SK-N-SH treated with all-trans-retinoic acid at 6 μM for 48 hours (cell line): Measurements from ENCODE around the gene DGKI.
A peak's percentile ranks its signal among the peaks of the same experiment; 100 is the strongest.

Source experiments
- ATAC-seq: fragments of 200-7000 bp; cut with Tn5 transposase; 3 replicates; pipeline ENCODE4 v1.9.1; 2020; ENCODE audit warnings: mild to moderate bottlenecking, moderate library complexity
- ARNTL ChIP-seq: fragments of 450-650 bp; formaldehyde crosslinking; IDR thresholded peaks from 2 replicates; pipeline ENCODE4 v1.5.0; 2020; ENCODE audit warnings: low read depth, mild to moderate bottlenecking, moderate library complexity, borderline replicate concordance
- BACH2 ChIP-seq: fragments of 250-450 bp; sonication (Bioruptor Pico); IDR thresholded peaks from 2 replicates; pipeline ENCODE4 v1.9.0; 2021; ENCODE audit warnings: mild to moderate bottlenecking, borderline replicate concordance
- CSDC2 ChIP-seq: fragments of 250-450 bp; sonication (Bioruptor Pico); IDR thresholded peaks from 2 replicates; pipeline ENCODE4 v1.5.0; 2020; ENCODE audit warnings: mild to moderate bottlenecking, moderate library complexity
- CSRNP3 ChIP-seq: fragments of 250-450 bp; sonication (Bioruptor Pico); IDR thresholded peaks from 2 replicates; pipeline ENCODE4 v1.5.1; 2021; ENCODE audit warnings: mild to moderate bottlenecking, moderate library complexity
- ESRRG ChIP-seq: fragments of 250-450 bp; sonication (Bioruptor Pico); IDR thresholded peaks from 2 replicates; pipeline ENCODE4 v1.6.1; 2021; ENCODE audit warnings: mild to moderate bottlenecking
- GLIS3 ChIP-seq: fragments of 250-450 bp; sonication (Bioruptor Pico); IDR thresholded peaks from 2 replicates; pipeline ENCODE4 v1.5.0; 2020; ENCODE audit warnings: mild to moderate bottlenecking, moderate library complexity
- ISL1 ChIP-seq: fragments of 250-450 bp; sonication (Bioruptor Pico); IDR thresholded peaks from 2 replicates; pipeline ENCODE4 v2.1.2; 2022; ENCODE audit warnings: mild to moderate bottlenecking, moderate library complexity
- OSR1 ChIP-seq: fragments of 250-450 bp; sonication (Bioruptor Pico); IDR thresholded peaks from 2 replicates; pipeline ENCODE4 v1.8.0; 2022; ENCODE audit warnings: moderate library complexity, mild to moderate bottlenecking, inconsistent platforms
- PPARA ChIP-seq: fragments of 250-450 bp; sonication (Bioruptor Pico); IDR thresholded peaks from 2 replicates; pipeline ENCODE4 v1.5.0; 2020; ENCODE audit warnings: mild to moderate bottlenecking, borderline replicate concordance
- RARB ChIP-seq: fragments of 250-450 bp; sonication (Bioruptor Pico); IDR thresholded peaks from 2 replicates; pipeline ENCODE4 v1.8.0; 2021; ENCODE audit warnings: mild to moderate bottlenecking, moderate library complexity
- SNAI2 ChIP-seq: fragments of 250-450 bp; sonication (Bioruptor Pico); IDR thresholded peaks from 2 replicates; pipeline ENCODE4 v1.5.0; 2020; ENCODE audit warnings: mild to moderate bottlenecking, moderate library complexity
- TCF4 ChIP-seq: fragments of 250-450 bp; sonication (Bioruptor Pico); IDR thresholded peaks from 2 replicates; pipeline ENCODE4 v1.8.0; 2021; ENCODE audit warnings: mild to moderate bottlenecking, moderate library complexity, borderline replicate concordance
- TOX ChIP-seq: fragments of 250-450 bp; sonication (Bioruptor Pico); IDR thresholded peaks from 2 replicates; pipeline ENCODE4 v1.8.0; 2021; ENCODE audit warnings: mild to moderate bottlenecking, moderate library complexity, borderline replicate concordance
- ZC3H10 ChIP-seq: fragments of 250-450 bp; sonication (Bioruptor Pico); IDR thresholded peaks from 2 replicates; pipeline ENCODE4 v1.5.1; 2021; ENCODE audit warnings: mild to moderate bottlenecking, moderate library complexity
- ZFP3 ChIP-seq: fragments of 250-450 bp; sonication (Bioruptor Pico); IDR thresholded peaks from 2 replicates; pipeline ENCODE4 v1.5.0; 2020; ENCODE audit warnings: mild to moderate bottlenecking, moderate library complexity
- ZFP30 ChIP-seq: fragments of 450-650 bp; formaldehyde crosslinking; IDR thresholded peaks from 2 replicates; pipeline ENCODE4 v1.5.0; 2022; ENCODE audit warnings: mild to moderate bottlenecking, moderate library complexity
- ZNF565 ChIP-seq: fragments of 450-650 bp; formaldehyde crosslinking; conservative IDR thresholded peaks from 2 replicates; pipeline ENCODE4 v1.5.0; 2020; ENCODE audit warnings: low read depth, mild to moderate bottlenecking, moderate library complexity
- ZNF70 ChIP-seq: fragments of 450-650 bp; formaldehyde crosslinking; IDR thresholded peaks from 2 replicates; pipeline ENCODE4 v1.5.0; 2020; ENCODE audit warnings: mild to moderate bottlenecking, moderate library complexity
- ZNF8 ChIP-seq: fragments of 450-650 bp; formaldehyde crosslinking; IDR thresholded peaks from 2 replicates; pipeline ENCODE4 v1.5.0; 2020; ENCODE audit warnings: mild to moderate bottlenecking, moderate library complexity
- TF ChIP-seq, protein P1 (sequence below): fragments of 250-450 bp; sonication (Bioruptor Pico); IDR thresholded peaks from 2 replicates; pipeline ENCODE4 v1.8.0; 2020; ENCODE audit warnings: mild to moderate bottlenecking, moderate library complexity, borderline replicate concordance
- TF ChIP-seq, protein P2 (sequence below): fragments of 250-450 bp; sonication (Bioruptor Pico); IDR thresholded peaks from 2 replicates; pipeline ENCODE4 v1.5.1; 2020; ENCODE audit warnings: low read depth, mild to moderate bottlenecking, moderate library complexity
- TF ChIP-seq, protein P3 (sequence below): fragments of 250-450 bp; sonication (Bioruptor Pico); IDR thresholded peaks from 2 replicates; pipeline ENCODE4 v1.5.0; 2020; ENCODE audit warnings: mild to moderate bottlenecking, moderate library complexity
- TF ChIP-seq, protein P4 (sequence below): fragments of 250-450 bp; sonication (Bioruptor Pico); IDR thresholded peaks from 2 replicates; pipeline ENCODE4 v1.8.0; 2021; ENCODE audit warnings: low read depth, mild to moderate bottlenecking, moderate library complexity, borderline replicate concordance

DGKI gene

DNA sequence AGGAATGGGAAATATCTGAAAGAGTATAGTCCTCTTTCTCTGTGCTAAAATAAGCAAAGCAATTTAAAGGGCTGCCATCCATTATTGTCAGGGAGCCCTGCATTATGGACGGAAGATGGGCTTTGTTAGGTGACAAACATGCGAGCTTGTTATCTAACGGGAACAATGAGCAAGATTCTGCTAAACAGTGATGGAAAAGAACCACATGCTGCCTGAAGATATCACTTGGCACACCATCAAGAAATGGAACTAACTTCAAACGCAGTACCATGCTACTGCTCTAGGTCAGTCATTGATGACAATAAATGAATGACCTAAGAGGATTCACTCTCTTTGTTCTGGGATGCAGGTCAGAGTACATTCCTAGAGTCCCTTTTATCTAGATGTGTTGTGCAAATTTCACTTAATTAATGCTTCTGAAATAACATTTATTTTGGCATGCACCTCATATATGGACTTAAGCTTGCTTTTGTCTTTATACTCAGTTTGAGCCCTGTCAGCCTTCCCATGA, 327.5 kb downstream of the DGKI start:
- no peak for ATAC-seq
- no peak for TF ChIP-seq RARB (CRISPR knock-in tag)
- peak; percentile 13; the same call in 1 of the 2 replicates for TF ChIP-seq SNAI2
- peak; percentile 68 for TF ChIP-seq ISL1 (CRISPR knock-in tag)

DNA sequence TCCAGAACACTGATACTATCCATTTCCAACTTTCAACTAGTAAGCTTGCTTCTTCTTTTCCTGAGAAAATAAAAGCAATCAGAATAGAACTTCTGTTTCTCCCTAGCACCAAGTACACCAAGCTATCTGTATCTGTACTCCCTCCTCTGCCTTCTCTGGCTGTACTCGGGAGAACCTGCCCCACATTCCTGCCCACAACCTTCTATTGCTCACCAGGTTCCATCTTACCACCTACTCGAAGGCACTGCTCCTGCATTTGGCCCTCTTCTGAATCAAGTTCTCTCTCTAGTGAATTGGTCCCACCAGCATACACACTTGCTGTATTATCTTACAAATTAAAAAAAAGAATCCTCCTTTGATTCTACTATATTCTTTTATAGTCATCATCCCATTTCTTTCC, 333.7 kb downstream of the DGKI start:
- no peak for ATAC-seq
- TF ChIP-seq ZNF8 (CRISPR knock-in tag) (no peak), CSRNP3 (no peak), ZFP3 (CRISPR knock-in tag) (no peak), SNAI2 (no peak), PPARA (CRISPR knock-in tag) (no peak), ZNF70 (no peak), ESRRG (CRISPR knock-in tag) (no peak), ARNTL (CRISPR knock-in tag) (no peak), BACH2 (no peak)
- TF ChIP-seq, protein P1, sequence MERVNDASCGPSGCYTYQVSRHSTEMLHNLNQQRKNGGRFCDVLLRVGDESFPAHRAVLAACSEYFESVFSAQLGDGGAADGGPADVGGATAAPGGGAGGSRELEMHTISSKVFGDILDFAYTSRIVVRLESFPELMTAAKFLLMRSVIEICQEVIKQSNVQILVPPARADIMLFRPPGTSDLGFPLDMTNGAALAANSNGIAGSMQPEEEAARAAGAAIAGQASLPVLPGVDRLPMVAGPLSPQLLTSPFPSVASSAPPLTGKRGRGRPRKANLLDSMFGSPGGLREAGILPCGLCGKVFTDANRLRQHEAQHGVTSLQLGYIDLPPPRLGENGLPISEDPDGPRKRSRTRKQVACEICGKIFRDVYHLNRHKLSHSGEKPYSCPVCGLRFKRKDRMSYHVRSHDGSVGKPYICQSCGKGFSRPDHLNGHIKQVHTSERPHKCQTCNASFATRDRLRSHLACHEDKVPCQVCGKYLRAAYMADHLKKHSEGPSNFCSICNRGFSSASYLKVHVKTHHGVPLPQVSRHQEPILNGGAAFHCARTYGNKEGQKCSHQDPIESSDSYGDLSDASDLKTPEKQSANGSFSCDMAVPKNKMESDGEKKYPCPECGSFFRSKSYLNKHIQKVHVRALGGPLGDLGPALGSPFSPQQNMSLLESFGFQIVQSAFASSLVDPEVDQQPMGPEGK (CRISPR knock-in tag): no peak

- TF ChIP-seq ESRRG (CRISPR knock-in tag): peak; percentile 80
- no peak for TF ChIP-seq TOX
- no peak for TF ChIP-seq ARNTL (CRISPR knock-in tag)
- no peak for TF ChIP-seq ZC3H10 (CRISPR knock-in tag)
- no peak; the same call in 1 of the 2 replicates for TF ChIP-seq ZNF8 (CRISPR knock-in tag)
- no peak for TF ChIP-seq RARB (CRISPR knock-in tag)
- TF ChIP-seq TCF4 (CRISPR knock-in tag): peak; percentile 82
- 0 out of 2 replicates have a peak, but pooled peaks have one; percentile 21 for TF ChIP-seq CSDC2 (CRISPR knock-in tag)
- TF ChIP-seq, protein P1 (CRISPR knock-in tag): no peak
- TF ChIP-seq SNAI2: peak; percentile 91
- TF ChIP-seq ISL1 (CRISPR knock-in tag): peak; percentile 100
- TF ChIP-seq, protein P2, sequence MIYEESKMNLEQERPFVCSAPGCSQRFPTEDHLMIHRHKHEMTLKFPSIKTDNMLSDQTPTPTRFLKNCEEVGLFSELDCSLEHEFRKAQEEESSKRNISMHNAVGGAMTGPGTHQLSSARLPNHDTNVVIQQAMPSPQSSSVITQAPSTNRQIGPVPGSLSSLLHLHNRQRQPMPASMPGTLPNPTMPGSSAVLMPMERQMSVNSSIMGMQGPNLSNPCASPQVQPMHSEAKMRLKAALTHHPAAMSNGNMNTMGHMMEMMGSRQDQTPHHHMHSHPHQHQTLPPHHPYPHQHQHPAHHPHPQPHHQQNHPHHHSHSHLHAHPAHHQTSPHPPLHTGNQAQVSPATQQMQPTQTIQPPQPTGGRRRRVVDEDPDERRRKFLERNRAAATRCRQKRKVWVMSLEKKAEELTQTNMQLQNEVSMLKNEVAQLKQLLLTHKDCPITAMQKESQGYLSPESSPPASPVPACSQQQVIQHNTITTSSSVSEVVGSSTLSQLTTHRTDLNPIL (CRISPR knock-in tag): peak; percentile 75; the same call in 1 of the 2 replicates
- no peak for TF ChIP-seq PPARA (CRISPR knock-in tag)
- no peak for TF ChIP-seq OSR1 (CRISPR knock-in tag)
- TF ChIP-seq, protein P3, sequence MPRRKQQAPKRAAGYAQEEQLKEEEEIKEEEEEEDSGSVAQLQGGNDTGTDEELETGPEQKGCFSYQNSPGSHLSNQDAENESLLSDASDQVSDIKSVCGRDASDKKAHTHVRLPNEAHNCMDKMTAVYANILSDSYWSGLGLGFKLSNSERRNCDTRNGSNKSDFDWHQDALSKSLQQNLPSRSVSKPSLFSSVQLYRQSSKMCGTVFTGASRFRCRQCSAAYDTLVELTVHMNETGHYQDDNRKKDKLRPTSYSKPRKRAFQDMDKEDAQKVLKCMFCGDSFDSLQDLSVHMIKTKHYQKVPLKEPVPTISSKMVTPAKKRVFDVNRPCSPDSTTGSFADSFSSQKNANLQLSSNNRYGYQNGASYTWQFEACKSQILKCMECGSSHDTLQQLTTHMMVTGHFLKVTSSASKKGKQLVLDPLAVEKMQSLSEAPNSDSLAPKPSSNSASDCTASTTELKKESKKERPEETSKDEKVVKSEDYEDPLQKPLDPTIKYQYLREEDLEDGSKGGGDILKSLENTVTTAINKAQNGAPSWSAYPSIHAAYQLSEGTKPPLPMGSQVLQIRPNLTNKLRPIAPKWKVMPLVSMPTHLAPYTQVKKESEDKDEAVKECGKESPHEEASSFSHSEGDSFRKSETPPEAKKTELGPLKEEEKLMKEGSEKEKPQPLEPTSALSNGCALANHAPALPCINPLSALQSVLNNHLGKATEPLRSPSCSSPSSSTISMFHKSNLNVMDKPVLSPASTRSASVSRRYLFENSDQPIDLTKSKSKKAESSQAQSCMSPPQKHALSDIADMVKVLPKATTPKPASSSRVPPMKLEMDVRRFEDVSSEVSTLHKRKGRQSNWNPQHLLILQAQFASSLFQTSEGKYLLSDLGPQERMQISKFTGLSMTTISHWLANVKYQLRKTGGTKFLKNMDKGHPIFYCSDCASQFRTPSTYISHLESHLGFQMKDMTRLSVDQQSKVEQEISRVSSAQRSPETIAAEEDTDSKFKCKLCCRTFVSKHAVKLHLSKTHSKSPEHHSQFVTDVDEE (CRISPR knock-in tag): no peak; the same call in 1 of the 2 replicates
- TF ChIP-seq ZFP3 (CRISPR knock-in tag): no peak
- peak; percentile 23; the same call in 1 of the 2 replicates for TF ChIP-seq ZFP30 (CRISPR knock-in tag)
- TF ChIP-seq, protein P4, sequence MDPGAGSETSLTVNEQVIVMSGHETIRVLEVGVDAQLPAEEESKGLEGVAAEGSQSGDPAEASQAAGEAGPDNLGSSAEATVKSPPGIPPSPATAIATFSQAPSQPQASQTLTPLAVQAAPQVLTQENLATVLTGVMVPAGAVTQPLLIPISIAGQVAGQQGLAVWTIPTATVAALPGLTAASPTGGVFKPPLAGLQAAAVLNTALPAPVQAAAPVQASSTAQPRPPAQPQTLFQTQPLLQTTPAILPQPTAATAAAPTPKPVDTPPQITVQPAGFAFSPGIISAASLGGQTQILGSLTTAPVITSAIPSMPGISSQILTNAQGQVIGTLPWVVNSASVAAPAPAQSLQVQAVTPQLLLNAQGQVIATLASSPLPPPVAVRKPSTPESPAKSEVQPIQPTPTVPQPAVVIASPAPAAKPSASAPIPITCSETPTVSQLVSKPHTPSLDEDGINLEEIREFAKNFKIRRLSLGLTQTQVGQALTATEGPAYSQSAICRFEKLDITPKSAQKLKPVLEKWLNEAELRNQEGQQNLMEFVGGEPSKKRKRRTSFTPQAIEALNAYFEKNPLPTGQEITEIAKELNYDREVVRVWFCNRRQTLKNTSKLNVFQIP (CRISPR knock-in tag): no peak
- no peak for TF ChIP-seq ZNF70
- no peak for TF ChIP-seq ZNF565 (CRISPR knock-in tag)
- TF ChIP-seq GLIS3 (CRISPR knock-in tag): no peak; the same call in 1 of the 2 replicates
- TF ChIP-seq BACH2: no peak
- TF ChIP-seq CSRNP3: peak; percentile 56; the same call in 1 of the 2 replicates
- TF ChIP-seq, all 23 proteins: peak for 8
- ATAC-seq: no peak
These were observed 339.7 kb downstream of the DGKI start for GRCh38 chr7:137507096-137507495.
